Activated CD4-positive, alpha-beta T cell treated with anti-CD3 and anti-CD28 coated beads, Interleukin-2, amount 50 U/mL, for 16 hours (primary cell): ENCODE data around the gene CUL4A.
"Not testable (repeated sequence)": the region's sequence is repeated elsewhere in the genome, so short reads cannot be mapped to it uniquely, and the experiment has no call there.

Experiments
- DNase-seq: peaks from one replicate; pipeline ENCODE4 v3.0.0-alpha.2; 2020

The CUL4A gene

DNA sequence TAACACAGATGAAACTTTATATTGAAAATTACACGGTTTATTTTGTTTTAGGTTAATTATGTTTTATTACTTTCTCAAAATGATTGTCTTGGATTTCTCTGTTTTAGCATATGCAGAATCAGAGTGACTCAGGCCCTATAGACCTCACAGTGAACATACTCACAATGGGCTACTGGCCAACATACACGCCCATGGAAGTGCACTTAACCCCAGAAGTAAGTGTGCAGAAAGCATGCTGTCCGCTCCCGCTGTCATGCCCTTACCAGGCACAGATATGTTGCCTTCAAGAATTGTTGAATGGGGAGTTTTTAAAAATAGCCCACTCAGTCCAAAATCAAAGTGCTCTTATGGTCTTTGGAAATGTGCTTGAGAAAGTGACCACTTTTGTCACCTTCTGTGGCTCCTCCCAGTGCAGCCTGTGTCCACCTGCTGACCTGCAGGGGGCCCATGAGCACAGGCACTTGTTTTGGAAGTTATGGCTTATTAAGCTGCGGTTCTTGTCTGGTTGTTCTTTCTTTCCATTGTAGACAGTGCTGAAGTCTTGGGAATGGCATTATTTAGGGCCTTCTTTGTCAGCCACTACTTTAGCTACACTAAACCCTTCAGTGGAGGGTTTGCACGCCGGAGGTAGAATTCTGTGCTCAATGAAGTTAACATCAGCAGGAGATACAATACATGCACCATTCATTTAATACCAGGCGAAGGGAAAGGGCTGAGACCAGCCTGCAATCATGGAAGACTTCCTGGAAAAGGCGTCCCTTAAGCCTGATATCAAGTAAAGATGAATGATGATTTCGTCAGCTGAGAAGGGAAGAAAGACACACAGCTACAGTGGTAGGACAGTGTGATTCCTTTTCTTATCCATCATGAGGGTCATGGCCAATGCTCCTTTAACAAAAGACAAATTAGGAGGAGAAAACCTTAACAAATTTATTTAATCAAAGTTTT, 36.7 kb downstream of the CUL4A start:
- no peak for DNase-seq

DNA sequence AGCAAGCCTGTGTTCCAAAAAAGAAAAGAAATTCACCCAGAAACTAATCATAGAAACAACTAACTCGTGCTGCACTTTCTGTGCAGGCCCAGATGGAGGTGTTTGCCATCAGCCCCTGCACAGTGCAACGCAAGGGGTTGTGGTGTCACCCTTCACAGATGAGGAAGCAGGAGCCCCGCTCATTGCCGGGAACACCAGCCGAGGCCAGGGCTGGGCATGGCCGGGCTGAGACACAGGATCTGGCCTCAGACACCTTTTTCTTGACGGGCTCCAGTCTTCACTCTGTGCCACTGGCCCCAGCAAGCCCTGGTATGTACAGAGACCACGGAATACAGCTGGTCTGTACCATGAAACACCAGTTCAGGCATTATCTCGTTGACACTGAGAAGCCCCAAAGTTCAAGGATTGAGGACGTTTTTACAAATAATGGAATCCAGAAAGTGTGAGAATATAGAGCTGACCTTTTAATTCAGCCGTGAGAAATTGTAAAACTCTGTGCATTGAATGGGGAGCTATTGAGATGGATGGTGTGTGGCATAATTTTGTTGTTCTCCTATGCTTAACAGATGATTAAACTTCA, 43.2 kb downstream of the CUL4A start:
- DNase-seq: no peak

DNA sequence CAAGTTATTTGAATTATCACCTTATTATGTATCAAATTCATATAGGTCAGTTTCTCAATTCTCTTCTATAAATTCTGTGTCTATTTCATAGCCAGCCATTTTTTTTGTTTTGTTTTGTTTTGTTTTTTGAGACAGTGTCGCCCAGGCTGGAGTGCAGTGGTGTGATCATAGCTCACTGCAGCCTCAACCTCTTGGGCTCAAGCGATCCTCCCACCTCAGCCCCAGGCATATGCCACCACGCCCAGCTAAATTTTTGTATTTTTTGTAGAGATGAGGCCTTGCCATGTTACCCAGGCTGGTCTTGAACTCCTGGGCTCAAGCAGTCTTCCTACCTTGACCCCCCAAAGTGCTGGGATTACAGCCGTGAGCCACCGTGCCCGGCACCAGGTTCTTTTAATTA, 48.5 kb downstream of the CUL4A start:
- DNase-seq: not testable (repeated sequence)

DNA sequence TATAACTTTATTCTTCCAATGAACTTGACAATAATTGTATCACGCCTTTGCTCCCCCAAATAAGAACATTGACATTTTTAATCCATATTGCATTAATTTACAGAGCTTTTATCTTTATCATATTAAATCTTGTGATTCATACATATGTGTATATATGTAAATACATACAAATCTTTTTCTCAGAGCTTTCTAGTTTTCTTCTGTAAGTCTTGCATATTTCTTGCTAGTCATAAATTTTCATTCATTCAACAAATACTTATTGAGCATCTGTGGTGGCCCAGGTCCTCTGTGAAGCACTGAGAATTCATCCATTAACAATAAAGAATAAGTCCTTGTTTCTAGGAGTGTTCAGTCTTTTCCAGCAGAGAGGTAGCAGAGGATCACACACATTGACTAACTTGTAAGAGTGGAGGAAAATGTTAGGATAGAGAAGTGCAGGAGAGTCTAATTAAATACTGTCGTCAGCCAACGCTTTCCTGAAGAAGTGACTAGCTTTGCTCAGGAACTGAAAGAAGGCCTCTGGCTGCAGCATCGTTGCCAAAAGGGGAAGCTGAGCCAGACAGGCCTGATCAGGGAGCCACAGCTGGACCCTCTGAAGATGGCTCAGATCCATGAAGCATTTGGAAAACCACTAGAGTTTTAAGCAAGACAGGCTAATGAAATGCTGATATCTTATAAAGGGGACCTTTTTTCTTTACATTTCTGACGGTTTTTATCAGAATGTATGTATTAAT, 49.1 kb downstream of the CUL4A start:
- DNase-seq: no peak

DNA sequence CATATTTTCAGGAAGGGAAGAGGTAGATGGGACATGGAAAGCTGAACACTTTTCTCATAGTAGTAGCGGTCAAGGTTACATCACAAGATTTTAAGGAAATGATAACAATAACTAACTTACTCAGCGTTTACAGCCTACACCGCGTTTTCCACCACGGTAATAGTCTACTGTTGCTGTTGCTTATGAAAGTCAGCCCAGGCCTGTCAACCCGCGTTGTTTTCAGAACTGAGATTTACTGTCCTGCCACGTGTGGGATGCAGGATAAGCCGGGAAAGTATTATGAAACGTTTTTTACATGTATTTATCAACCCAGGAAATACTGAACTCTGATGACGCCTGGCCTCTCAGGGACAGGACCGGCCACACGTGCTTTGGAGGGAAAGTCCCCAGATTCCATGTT, 51.6 kb downstream of the CUL4A start:
- DNase-seq: no peak

DNA sequence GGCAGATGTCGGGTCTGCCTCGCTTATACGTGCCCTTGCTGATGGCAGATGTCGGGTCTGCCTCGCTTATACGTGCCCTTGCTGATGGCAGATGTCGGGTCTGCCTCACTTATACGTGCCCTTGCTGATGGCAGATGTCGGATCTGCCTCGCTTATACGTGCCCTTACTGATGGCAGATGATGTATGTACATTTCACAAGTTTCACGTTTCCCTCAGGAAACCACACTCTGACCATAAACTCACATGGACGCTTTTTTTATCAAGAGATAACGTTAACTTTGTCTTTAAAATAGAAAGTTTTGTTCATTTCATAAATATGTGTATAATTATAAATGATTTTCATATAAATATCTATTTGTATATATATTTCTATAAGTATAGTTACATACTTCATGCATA, 53.6 kb downstream of the CUL4A start:
- not testable (repeated sequence) for DNase-seq

DNA sequence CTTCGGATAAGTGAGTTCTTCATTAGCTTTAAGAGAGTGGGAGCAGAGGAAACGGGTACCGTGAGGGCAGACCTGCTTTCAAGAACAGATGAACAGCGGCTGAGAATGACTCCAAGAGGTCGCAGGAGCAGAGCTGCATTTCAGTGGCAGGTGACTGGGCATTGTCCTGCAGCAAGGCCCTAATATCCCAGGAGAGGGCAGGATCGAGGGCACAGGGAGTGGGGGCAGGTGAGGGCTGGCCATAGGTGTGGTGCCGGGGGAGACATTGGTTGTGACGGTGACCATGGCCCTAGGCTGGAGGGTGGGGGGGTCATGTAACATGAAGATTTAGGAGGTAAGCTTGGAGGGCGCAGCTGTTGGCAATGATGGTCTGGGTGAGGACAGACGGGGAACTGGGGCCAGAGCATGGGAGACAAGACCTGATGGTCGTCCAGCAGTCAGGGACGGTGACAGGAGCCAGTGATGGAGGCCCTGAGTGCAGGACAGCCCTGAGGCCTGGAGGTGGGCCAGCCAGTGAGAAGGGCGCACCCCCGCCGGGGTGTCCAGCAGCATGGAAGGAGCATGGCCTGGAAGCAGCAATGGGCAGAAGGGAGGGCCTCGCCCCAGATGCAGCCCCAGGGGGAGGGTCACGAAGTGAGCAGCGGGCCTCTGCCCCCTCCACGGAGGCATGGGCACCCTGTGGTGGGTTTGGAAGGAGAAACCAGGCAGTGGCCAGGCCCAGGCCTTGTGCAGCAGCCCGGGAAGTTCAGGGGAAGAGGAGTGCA, 58.4 kb downstream of the CUL4A start:
- no peak for DNase-seq

DNA sequence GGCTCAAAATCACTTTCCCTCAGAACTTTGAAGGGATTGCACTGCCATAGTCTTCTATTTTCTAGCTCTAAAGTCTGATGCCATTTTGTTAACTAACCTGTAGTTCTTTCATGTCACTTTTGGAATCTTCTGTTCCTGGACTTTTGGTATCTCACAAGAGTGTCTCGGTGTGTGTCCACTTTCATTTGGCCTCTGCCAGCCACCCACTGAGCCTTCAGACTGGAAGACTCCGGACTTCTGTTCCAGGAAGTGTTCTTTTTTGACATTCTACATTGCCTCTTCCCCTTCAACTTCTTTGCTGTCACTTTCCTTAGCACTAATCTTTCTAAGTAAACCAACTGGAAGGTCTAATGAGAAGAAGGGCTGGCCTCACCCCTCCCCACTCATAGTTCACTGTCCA, 62.6 kb downstream of the CUL4A start:
- no peak for DNase-seq

DNA sequence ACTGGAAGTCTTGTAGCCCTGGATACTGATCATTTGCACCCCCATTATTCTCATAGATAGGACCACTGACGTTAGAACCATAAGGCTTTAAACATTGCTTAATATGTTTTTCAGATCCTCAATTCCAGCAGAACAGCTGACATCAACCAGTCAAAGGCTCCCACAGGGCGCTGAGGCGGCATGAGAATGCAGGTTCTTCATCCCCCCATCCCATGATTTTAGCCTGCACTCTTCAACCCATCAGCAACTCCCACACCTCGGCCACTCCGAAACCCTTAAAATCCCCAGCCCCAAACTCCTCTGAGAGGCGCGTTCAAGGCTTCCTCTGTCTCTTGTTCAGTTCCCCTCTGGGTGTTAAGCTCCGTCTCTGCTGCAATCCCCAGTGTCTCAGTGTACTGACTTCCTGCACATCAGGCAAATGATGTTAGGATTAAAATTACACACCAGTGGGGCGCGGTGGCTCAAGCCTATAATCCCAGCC, 63.3 kb downstream of the CUL4A start:
- DNase-seq: no peak

DNA sequence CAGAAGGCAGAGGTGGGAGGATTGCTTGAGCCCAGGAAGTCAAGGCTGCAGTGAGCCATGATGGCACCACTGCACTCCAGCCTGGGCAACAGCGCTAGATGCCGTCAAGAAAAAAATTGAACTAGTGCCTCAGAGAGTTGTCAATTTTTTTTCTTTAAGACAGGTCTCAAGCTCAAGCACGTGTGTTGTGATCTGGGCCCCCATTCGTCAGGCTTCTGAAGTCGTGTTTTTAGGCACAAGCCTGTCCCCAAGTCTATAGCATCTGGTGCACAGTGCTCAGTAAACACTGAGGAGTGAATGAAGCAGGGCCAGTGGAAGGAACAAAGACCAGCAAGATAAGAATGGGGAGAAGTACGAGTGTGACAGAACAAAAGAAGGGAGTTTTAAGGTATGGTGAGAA, 63.9 kb downstream of the CUL4A start:
- no peak for DNase-seq

DNA sequence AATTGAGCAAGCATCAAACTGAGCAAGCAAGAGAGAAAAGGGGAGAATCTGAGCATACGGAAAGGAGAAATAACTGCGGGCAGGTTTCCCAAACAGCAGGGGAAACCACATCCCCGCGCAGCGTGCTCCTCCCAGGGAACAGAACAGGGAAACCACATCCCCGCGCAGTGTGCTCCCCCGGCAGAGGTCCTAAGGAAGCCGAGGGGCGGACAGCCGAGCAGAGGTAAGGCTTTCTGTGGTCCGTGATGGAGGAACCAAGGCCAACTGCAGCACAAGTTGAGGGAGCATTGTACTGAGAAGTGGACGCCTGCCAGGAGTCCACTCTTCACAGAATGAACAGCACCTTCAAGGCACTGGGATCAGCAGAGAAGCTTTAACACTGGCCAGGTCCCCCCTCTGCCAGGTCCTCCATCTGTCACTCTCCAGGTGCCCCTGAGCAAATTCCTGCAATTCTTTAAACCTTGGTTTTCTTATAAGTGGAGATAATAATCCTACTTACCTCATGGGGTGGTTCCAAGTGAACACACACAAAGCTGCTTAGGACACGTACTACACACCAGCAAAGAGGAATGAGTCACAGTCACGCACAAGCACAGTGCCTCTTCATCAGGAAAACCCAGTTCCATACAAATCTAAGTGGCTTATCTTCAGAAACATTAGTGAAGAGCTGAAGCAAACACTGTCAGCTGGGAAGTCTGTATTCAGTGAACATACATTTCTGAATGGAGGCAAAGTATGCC, 64.6 kb downstream of the CUL4A start:
- DNase-seq: no peak

DNA sequence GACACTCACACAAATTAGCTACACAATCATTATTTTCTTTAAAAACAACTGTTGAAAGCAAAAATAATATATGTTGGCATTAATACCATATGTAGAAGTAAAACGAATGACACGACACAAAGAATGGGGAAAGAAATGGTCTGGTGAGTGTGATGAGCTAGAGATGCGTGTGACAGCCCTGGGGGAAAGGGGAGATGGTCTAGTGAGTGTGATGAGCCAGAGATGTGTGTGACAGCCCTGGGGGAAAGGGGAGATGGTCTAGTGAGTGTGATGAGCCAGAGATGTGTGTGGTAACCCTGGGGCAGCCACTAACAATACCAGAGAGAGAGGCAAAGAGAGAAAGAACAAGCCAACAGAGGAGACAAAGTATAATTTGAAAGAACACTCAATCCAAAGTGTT, 65.3 kb downstream of the CUL4A start:
- no peak for DNase-seq

DNA sequence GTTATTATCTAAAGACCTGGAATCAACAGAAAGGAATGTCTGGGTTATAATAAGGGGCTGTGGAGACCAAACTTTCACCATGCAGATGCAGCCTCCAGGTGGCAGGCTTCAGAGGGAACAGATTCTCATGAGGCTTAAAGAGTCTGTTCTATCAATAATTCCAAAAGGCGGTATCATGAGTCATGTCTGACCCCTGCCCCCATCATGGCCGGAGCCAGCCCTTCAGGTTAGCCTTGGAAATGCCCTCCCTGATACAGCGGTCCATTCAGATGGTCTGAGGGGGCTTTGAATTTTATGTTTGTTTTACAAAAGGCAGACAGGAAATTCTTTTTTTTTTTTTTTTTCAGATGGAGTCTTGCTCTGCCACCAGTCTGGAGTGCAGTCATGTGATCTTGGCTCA, 66.0 kb downstream of the CUL4A start:
- DNase-seq: peak; percentile 8

DNA sequence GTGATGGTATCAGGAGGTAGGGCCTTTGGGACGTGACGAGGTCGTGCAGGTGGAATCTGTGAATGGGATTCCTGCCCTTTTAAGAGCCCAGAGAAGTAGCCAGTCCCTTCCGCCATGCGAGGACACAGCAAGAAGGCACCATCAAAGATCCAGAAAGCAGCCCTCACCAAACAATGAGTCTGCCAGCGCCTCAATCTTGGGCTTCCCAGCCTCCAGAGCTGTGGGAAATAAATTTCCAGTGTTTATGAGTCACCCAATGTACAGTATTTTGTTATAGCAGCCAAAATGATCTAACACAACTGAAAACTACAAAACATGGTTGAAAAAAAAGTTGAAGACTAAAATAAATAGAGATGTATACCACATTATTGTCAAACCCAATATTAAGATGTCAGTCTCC, 70.7 kb downstream of the CUL4A start:
- DNase-seq: no peak

DNA sequence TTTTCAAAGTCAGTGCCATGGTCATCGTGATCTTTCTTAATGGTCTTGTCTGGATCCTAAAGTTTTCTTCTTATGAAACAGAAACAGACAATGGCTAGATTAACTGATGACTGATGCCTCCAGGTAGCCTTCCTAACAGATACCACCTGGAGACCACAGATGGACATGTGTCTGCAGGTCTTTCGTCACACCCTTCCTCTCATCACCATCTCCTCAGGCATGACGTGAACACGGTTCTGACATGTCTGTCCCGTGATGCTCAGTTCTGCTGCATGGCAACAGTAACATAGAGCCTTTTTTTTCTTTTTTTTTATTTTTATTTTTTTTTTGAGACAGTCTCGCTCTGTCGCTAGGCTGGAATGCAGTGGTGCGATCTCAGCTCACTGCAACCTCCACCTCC, 74.5 kb downstream of the CUL4A start:
- DNase-seq: no peak

DNA sequence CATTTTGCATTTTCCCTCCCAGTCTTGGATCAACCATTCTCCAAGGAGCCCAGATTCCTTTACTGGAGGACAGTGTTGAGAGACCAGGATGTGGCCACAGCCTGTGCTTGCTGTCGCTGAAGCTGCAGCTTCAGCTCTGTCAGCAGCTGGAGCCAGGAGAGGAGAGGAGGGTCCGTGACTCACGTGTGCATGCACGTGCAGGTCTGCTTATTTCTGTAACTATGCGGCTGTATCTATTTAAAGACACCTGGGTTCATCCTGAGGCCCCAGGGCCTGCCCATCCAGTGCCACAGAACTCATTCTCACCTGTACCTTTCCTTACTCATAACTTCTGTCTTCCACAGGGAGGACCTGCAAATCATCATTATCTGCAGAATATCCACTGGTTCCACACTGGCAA, 79.5 kb downstream of the CUL4A start:
- no peak for DNase-seq

DNA sequence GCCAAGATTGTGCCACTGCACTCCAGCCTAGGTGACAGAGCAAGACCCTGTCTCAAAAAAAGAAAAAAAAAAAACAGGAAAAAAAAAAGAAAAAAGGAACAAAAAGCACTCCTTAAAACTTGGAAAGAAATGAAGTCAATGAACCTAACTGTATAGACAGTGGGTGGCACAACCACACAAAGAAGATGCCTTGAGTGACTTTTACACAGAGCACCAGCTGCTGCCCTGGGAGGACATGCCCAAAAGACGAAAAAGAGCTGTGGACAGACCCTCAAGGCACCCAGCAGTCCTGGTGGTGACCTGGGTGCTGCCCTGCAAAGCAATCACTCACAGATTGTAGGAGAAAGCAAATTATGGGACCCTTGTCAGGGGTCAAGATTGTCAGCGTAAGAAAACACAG, 81.7 kb downstream of the CUL4A start:
- DNase-seq: no peak

DNA sequence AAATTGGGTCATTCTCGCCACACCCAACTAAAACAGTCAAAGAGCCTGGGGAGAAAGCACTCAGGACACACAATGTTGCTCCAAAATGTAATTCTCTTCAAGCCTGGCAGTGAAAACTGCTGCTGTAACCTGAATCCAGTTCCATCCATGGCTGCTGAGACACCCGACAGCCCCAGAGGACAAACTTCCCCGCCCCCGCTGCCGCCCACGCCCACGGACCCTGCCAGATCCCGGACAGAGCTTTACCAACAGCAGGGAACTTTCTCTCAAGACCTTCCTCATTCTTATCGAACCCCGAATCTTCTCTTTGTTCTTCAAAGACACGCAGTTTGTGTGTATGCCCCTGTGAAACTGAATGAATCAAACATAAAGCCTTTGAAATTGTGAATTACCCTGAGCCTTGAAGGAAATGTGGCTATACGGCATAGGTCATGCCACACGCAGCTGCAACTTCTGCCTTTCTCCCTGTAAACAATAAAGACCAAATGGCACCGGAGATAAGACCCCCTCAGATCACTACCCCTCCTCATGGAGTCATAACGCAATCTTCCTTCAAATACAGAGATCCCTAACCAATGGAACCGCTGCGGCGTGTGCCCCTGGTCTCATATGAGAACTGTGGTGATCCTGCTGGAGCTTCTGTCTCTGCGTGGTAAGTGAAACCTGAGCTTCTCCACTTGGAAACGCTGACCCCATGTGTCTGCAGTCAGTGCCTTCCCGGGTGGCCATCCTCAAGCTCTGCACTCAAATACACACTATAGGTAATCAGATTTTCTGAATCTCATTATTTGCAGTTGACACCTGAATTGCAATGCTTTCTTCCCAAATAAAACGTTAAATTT, 82.8 kb downstream of the CUL4A start:
- DNase-seq: no peak

DNA sequence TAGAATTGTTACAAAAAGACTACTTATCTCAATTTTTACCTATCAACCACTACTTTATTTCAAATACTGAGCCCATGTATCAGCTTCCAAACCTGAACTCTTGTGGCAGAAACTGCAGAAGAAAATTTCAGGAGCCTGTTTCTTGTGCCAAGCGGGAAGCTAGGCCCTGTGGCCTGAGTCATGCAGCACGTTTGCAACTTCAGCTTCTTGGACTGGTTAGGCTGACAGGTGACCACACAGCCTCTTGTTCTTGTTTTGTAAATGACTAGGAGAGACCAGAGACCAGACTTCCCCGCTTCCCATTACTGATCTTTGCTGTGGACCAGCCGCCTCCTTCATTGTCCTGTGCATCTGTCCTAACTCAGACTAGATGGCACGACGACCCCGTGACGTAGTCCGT, 84.3 kb downstream of the CUL4A start:
- no peak for DNase-seq

DNA sequence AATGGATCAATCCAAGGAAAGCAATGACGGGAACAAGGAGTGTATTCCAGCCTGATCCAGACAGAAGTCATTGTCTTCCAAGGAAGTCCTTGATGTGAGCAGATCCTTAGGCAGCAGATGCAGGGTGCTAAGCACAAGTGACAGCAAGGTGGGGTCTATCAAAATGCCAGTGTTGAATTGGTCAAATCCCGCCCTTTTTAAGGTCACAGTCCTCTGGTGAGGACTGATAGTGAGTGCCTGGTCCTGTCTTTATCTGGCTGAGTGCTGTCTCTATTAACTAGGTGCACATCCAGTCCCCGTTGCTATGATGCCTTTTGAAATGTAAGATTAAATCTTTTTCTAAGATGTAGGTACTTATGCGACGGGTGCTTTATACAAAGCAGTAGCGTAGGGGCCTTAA, 86.4 kb downstream of the CUL4A start:
- no peak for DNase-seq

DNA sequence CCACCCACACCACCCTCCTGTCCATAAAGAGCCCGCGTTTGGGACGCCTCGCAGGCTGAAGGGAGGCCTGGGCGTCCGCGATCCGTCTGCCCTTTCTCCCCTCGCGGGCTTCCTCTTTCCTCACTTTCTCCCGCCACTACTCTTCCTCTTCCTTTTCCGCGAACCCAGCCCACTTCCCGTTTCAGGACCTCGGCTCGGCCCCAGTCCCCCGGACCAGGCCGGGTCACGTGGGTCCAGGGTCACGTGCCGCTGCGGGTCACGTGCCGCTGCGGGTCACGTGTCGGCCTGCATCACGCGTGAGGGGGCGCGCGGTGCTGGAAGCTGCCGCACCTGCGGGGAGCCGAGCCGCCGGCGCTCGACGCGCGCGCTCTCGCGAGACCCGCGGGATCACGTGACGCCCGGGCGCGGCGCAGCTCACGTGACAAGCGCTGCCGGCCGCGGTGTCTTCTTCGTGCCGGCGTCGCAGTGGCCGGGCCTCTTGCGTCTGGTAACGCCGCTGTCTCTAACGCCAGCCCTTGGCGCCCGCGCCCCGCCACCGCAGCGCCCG, 87.5 kb downstream of the CUL4A start, which contains the start of gene LAMP1:
Gene LAMP1 (plus strand): TSS at position 417 of the 547 bp plus-strand sequence. CDS start 196 bp downstream, outside the sequence.
- peak; percentile 98 for DNase-seq
